ENCODE data around the gene IFT172. TPM values are rescaled to one million over a fixed set of nuclear protein-coding genes. Genes with fewer than 3 reads are reported as not detected.
A peak's percentile ranks its signal among the peaks of the same experiment; 100 is the strongest.
"Not testable (repeated sequence)": the region's sequence is repeated elsewhere in the genome, so short reads cannot be mapped to it uniquely, and the experiment has no call there.

IFT172 gene
- 20.4 and 26.8 TPM in 2 replicates for total RNA-seq (2014; rRNA removed; shearing (Covaris generic))
- 13.7 and 13.9 TPM in 2 replicates for total RNA-seq (2022)
- percentile 41 among the genes with signal in this experiment for Bru-seq, nascent RNA
- percentile 48 among the genes with signal in this experiment for BruChase-seq, experiment 1, labeled RNA remaining after a 6-hour chase
- BruChase-seq, experiment 2, labeled RNA remaining after a 2-hour chase = percentile 48 among the genes with signal in this experiment
- long read RNA-seq, full-length matches to known transcripts = 3 of 9 reads
- long read RNA-seq, partial matches to known transcripts = 4 of 9 reads
- long read RNA-seq, other reads (novel, unspliced or antisense) = 2 of 9 reads

- no peaks in the 10 kb centered on the region for H4K20me1 ChIP-seq (ENCODE audit: insufficient read depth, low read length)
- H2AFZ ChIP-seq (ENCODE audit: low read length) = peak within 1 kb of the TSS; percentile 96
- DNase-seq (ENCODE audit: low spot score) = peak; percentile 100
- intact Hi-C loops (cut with micrococcal nuclease; ENCODE audit: unreplicated experiment) = no loop called here
- no peaks in the 10 kb centered on the region for H3K36me3 ChIP-seq (ENCODE audit: insufficient read depth, low read length)
- no peak within 1 kb of the TSS for H3K27ac ChIP-seq (ENCODE audit: low read depth, low read length, poor library complexity, severe bottlenecking)
- H3K9me2 ChIP-seq (ENCODE audit: insufficient read depth, low read length) = no peaks in the 10 kb centered on the region
- ChIA-PET CTCF (ENCODE audit: unreplicated experiment) (no interaction called here), POLR2A (interaction anchor here (1.2 kb wide), 1 partner anchor 10 kb away, joined by 3 read pairs; no protein-coding TSS in a partner anchor)
- H3K4me3 ChIP-seq (ENCODE audit: low read depth, low read length, poor library complexity, severe bottlenecking) = peak within 1 kb of the TSS; percentile 72
- peak within 1 kb of the TSS; percentile 81 for H3K4me2 ChIP-seq (ENCODE audit: low read length)
- TF ChIP-seq CTCF (conservative IDR thresholded peaks at IDR 0.05; ENCODE audit: low read length) (no peak), EZH2phosphoT487 (IDR thresholded peaks at IDR 0.05; ENCODE audit: borderline replicate concordance, low read depth, low read length) (no peak)
- H3K9me3 ChIP-seq (ENCODE audit: low read length) = no peaks in the 10 kb centered on the region
- H3K79me2 ChIP-seq (ENCODE audit: insufficient read depth, low read depth, low read length) = no peaks in the 10 kb centered on the region
- H3K4me1 ChIP-seq (ENCODE audit: insufficient read depth, low read length, poor library complexity, severe bottlenecking) = peaks cover 20% of the 10 kb centered on the region
- BruUV-seq (replicated peaks) = no TSS peak
Observed at GRCh38 chr2:27489498-27490397, at the start of gene IFT172. TSS of gene IFT172 (minus strand) at chr2:27489743. CDS start at chr2:27489653, 90 bp downstream.

GRCh38 chr2:27538839-27539450 is 49.4 kb upstream of the IFT172 start:
- H3K36me3 ChIP-seq (ENCODE audit: insufficient read depth, low read length); intact Hi-C loops (cut with micrococcal nuclease; ENCODE audit: unreplicated experiment); DNase-seq (ENCODE audit: low spot score); H4K20me1 ChIP-seq (ENCODE audit: insufficient read depth, low read length); H3K27ac ChIP-seq (ENCODE audit: low read depth, low read length, poor library complexity, severe bottlenecking); H3K79me2 ChIP-seq (ENCODE audit: insufficient read depth, low read depth, low read length); H2AFZ ChIP-seq (ENCODE audit: low read length); CTCF ChIA-PET (ENCODE audit: unreplicated experiment); H3K4me1 ChIP-seq (ENCODE audit: insufficient read depth, low read length, poor library complexity, severe bottlenecking); H3K4me2 ChIP-seq (ENCODE audit: low read length); POLR2A ChIA-PET; H3K9me3 ChIP-seq (ENCODE audit: low read length); H3K4me3 ChIP-seq (ENCODE audit: low read depth, low read length, poor library complexity, severe bottlenecking); BruUV-seq (replicated peaks); H3K9me2 ChIP-seq (ENCODE audit: insufficient read depth, low read length): not testable (repeated sequence)

GRCh38 chr2:27537287-27537686 is 47.7 kb upstream of the IFT172 start:
- Histone ChIP-seq H3K36me3 (ENCODE audit: insufficient read depth, low read length) (no peaks in the 10 kb centered on the region), H2AFZ (ENCODE audit: low read length) (no peak overlapping the region), H3K4me2 (ENCODE audit: low read length) (no peak overlapping the region), H3K79me2 (ENCODE audit: insufficient read depth, low read depth, low read length) (no peaks in the 10 kb centered on the region), H3K27ac (ENCODE audit: low read depth, low read length, poor library complexity, severe bottlenecking) (no peak overlapping the region), H3K4me3 (ENCODE audit: low read depth, low read length, poor library complexity, severe bottlenecking) (no peak overlapping the region), H3K4me1 (ENCODE audit: insufficient read depth, low read length, poor library complexity, severe bottlenecking) (no peaks in the 10 kb centered on the region), H3K9me2 (ENCODE audit: insufficient read depth, low read length) (no peaks in the 10 kb centered on the region), H3K9me3 (ENCODE audit: low read length) (no peaks in the 10 kb centered on the region), H4K20me1 (ENCODE audit: insufficient read depth, low read length) (no peaks in the 10 kb centered on the region)
- ChIA-PET CTCF (ENCODE audit: unreplicated experiment) (no interaction called here), POLR2A (interaction anchor here (0.5 to 0.6 kb wide), 2 partner anchors 67 to 714 kb away, joined by 4 to 5 read pairs; no protein-coding TSS in a partner anchor)
- BruUV-seq (replicated peaks) = no TSS peak
- DNase-seq (ENCODE audit: low spot score) = no peak
- TF ChIP-seq CTCF (conservative IDR thresholded peaks at IDR 0.05; ENCODE audit: low read length) (no peak), EZH2phosphoT487 (IDR thresholded peaks at IDR 0.05; ENCODE audit: borderline replicate concordance, low read depth, low read length) (no peak)
- intact Hi-C loops (cut with micrococcal nuclease; ENCODE audit: unreplicated experiment) = no loop called here

Data from OCI-LY7 (cell line).